ENCODE data around the gene ARTN.

DNA sequence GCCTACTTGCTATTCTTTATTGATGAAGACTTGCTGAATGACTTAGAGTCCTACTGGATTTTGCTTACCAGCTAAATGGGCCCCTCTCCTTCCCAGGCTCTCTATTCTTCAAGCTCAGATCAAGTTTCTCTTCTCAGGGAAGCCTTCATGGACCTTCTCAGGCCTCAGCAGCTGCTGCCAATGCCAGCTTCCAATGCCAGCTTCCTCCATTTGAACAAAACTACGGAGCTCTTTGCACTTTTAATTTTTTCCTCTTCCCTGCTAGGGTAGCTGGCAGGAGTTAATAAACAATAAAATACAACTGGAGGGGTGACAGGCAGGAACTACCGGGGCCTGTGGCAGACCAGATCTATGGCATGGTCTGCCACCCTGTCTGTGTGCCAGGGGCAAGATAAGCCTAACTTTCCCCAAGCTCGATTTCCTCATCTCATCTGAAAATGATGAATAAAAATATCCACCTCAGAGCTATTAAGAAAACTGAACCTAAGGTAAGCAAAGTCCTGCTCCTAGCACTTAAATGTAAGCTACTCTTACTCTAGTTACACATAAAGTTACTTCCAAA, 12.2 kb downstream of the ARTN start:
- TF ChIP-seq, protein P1, sequence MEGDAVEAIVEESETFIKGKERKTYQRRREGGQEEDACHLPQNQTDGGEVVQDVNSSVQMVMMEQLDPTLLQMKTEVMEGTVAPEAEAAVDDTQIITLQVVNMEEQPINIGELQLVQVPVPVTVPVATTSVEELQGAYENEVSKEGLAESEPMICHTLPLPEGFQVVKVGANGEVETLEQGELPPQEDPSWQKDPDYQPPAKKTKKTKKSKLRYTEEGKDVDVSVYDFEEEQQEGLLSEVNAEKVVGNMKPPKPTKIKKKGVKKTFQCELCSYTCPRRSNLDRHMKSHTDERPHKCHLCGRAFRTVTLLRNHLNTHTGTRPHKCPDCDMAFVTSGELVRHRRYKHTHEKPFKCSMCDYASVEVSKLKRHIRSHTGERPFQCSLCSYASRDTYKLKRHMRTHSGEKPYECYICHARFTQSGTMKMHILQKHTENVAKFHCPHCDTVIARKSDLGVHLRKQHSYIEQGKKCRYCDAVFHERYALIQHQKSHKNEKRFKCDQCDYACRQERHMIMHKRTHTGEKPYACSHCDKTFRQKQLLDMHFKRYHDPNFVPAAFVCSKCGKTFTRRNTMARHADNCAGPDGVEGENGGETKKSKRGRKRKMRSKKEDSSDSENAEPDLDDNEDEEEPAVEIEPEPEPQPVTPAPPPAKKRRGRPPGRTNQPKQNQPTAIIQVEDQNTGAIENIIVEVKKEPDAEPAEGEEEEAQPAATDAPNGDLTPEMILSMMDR (IDR thresholded peaks at IDR 0.05; ENCODE audit: low read depth, low read length) = no peak
- no peak for TF ChIP-seq EZH2phosphoT487 (IDR thresholded peaks at IDR 0.05; ENCODE audit: low read depth)
